IMR-90 (cell line): ENCODE measurements around the gene VPS33A. TPM values are rescaled to one million over a fixed set of nuclear protein-coding genes. Genes with fewer than 3 reads are reported as not detected.

Experiments
- ATAC-seq: fragments of 200-7000 bp; cut with Tn5 transposase; 2 replicates; pipeline ENCODE4 v1.9.1; 2020; ENCODE audit warnings: low read depth, mild to moderate bottlenecking, moderate library complexity
- BruUV-seq: library from RNA; stranded (reverse); fragments of 400-500 nt; replicated peaks from 2 replicates; lab custom pipeline; 2021; lab: Mats Ljungman, UMichigan
- CTCF ChIA-PET: fragments of 300-600 bp; formaldehyde crosslinking; extraction: SDS; loops from one replicate; lab custom pipeline; 2021; ENCODE audit warnings: antibody characterized with exemption; lab: Yijun Ruan, JAX
- POLR2A ChIA-PET: fragments of 300-600 bp; sonication (Branson Sonifier 250); formaldehyde crosslinking; loops from one replicate; lab custom pipeline; 2022; ENCODE audit warnings: antibody characterized with exemption; ENCODE audit not compliant: unreplicated experiment; lab: Charles Lee
- DNase-seq: peaks from one replicate; pipeline ENCODE4 v3.0.0; 2013
- H2AFZ ChIP-seq: replicated peaks from 2 replicates; pipeline ENCODE3; 2013; ENCODE audit warnings: low read length, mild to moderate bottlenecking; ENCODE audit not compliant: poor library complexity
- H2AK5ac ChIP-seq: 2 replicates; pipeline ENCODE4 v1.6.1; 2013; ENCODE audit warnings: low read depth, low read length, inconsistent platforms
- H2AK9ac ChIP-seq: replicated peaks from 2 replicates; pipeline ENCODE3; 2013; ENCODE audit warnings: mild to moderate bottlenecking, low read depth, low read length, moderate library complexity; ENCODE audit not compliant: poor library complexity
- H2BK120ac ChIP-seq: 2 replicates; pipeline ENCODE4 v1.6.1; 2013; ENCODE audit warnings: low read depth, low read length, inconsistent platforms
- H2BK15ac ChIP-seq: 3 replicates; pipeline ENCODE4 v1.6.1; 2013; ENCODE audit warnings: low read depth, low read length, inconsistent platforms
- H2BK20ac ChIP-seq: 2 replicates; pipeline ENCODE4 v1.6.1; 2013; ENCODE audit warnings: low read depth, mild to moderate bottlenecking, inconsistent platforms, low read length, moderate library complexity
- H2BK5ac ChIP-seq: 2 replicates; pipeline ENCODE4 v1.6.1; 2013; ENCODE audit warnings: mild to moderate bottlenecking, low read depth, low read length, inconsistent platforms; ENCODE audit not compliant: poor library complexity, severe bottlenecking
- H3K14ac ChIP-seq: replicated peaks from 2 replicates; pipeline ENCODE4 v1.6.1; 2013; ENCODE audit warnings: low read depth, low read length, inconsistent platforms
- H3K18ac ChIP-seq: 2 replicates; pipeline ENCODE4 v1.6.1; 2013; ENCODE audit warnings: low read depth, low read length, control low read depth
- H3K23ac ChIP-seq: 2 replicates; pipeline ENCODE4 v1.6.1; 2013; ENCODE audit warnings: low read depth, low read length, inconsistent platforms
- H3K27ac ChIP-seq: 2 replicates; pipeline ENCODE4 v1.5.1; 2013; ENCODE audit warnings: mild to moderate bottlenecking, control low read depth, low read length; ENCODE audit not compliant: insufficient read depth
- H3K27me3 ChIP-seq: 2 replicates; pipeline ENCODE4 v1.6.1; 2013; ENCODE audit warnings: low read length; ENCODE audit not compliant: control insufficient read depth, insufficient read depth
- H3K36me3 ChIP-seq: 2 replicates; pipeline ENCODE4 v1.6.1; 2013; ENCODE audit warnings: low read length, mixed read lengths; ENCODE audit not compliant: control insufficient read depth, insufficient read depth
- H3K4ac ChIP-seq: 2 replicates; pipeline ENCODE4 v1.6.1; 2013; ENCODE audit warnings: low read depth, low read length, inconsistent platforms
- H3K4me1 ChIP-seq: 2 replicates; pipeline ENCODE4 v1.6.1; 2013; ENCODE audit warnings: low read length, mixed read lengths; ENCODE audit not compliant: control insufficient read depth, insufficient read depth
- H3K4me2 ChIP-seq: 2 replicates; pipeline ENCODE4 v1.6.1; 2013; ENCODE audit warnings: low read depth, mild to moderate bottlenecking, control low read depth, low read length, moderate library complexity
- H3K4me3 ChIP-seq: 2 replicates; pipeline ENCODE4 v1.5.1; 2013; ENCODE audit warnings: low read depth, mild to moderate bottlenecking, control low read depth, low read length, moderate library complexity; ENCODE audit not compliant: insufficient read depth
- H3K56ac ChIP-seq: 2 replicates; pipeline ENCODE4 v1.6.1; 2013; ENCODE audit warnings: low read length, inconsistent platforms; ENCODE audit not compliant: insufficient read depth; ENCODE audit errors: extremely low read depth
- H3K79me1 ChIP-seq, 2 experiments: 2 replicates each; pipeline ENCODE4 v1.6.1; 2013; ENCODE audit warnings: low read length in 2 of 2, inconsistent platforms in 1 of 2, low read depth in 1 of 2
- H3K9ac ChIP-seq: 2 replicates; pipeline ENCODE4 v1.6.1; 2013; ENCODE audit warnings: low read depth, low read length, control low read depth
- H3K9me1 ChIP-seq: 2 replicates; pipeline ENCODE4 v1.6.1; 2013; ENCODE audit warnings: low read length, inconsistent platforms; ENCODE audit not compliant: insufficient read depth
- H3K9me3 ChIP-seq: 2 replicates; pipeline ENCODE4 v1.6.1; 2013; ENCODE audit warnings: low read length; ENCODE audit not compliant: control insufficient read depth, insufficient read depth
- H4K20me1 ChIP-seq: 2 replicates; pipeline ENCODE4 v1.6.1; 2013; ENCODE audit warnings: low read length, inconsistent platforms; ENCODE audit not compliant: insufficient read depth
- H4K5ac ChIP-seq: 2 replicates; pipeline ENCODE4 v1.6.1; 2013; ENCODE audit warnings: mild to moderate bottlenecking, low read depth, low read length, control low read depth
- H4K8ac ChIP-seq, 2 experiments: 2 replicates each; pipeline ENCODE4 v1.6.1; 2013; ENCODE audit warnings: low read depth in 2 of 2, low read length in 2 of 2, control low read depth in 1 of 2, inconsistent platforms in 1 of 2
- H4K91ac ChIP-seq: 2 replicates; pipeline ENCODE4 v1.6.1; 2013; ENCODE audit warnings: low read depth, low read length, inconsistent platforms; ENCODE audit not compliant: insufficient read depth
- CEBPB ChIP-seq: IDR thresholded peaks from 2 replicates; pipeline ENCODE4 v1.6.1; 2012; ENCODE audit warnings: low read depth, low read length, improper control_type of control experiment
- ELK1 ChIP-seq: fragments of 150-350 bp; IDR thresholded peaks from 2 replicates; pipeline ENCODE4 v1.6.1; 2016; ENCODE audit warnings: low read depth, mild to moderate bottlenecking, low read length, moderate library complexity, borderline replicate concordance
- MAFK ChIP-seq: IDR thresholded peaks from 2 replicates; pipeline ENCODE4 v1.6.1; 2012; ENCODE audit warnings: low read depth, low read length, improper control_type of control experiment
- MAZ ChIP-seq: IDR thresholded peaks from 2 replicates; pipeline ENCODE4 v1.6.1; 2012; ENCODE audit warnings: low read depth, mild to moderate bottlenecking, low read length, improper control_type of control experiment, moderate library complexity, borderline replicate concordance
- POLR2A ChIP-seq: IDR thresholded peaks from 2 replicates; pipeline ENCODE4 v1.6.1; 2012; ENCODE audit warnings: mild to moderate bottlenecking, low read depth, low read length
- RAD21 ChIP-seq: IDR thresholded peaks from 2 replicates; pipeline ENCODE4 v1.6.1; 2012; ENCODE audit warnings: low read length, improper control_type of control experiment
- RFX5 ChIP-seq: IDR thresholded peaks from 2 replicates; pipeline ENCODE4 v1.8.0; 2012; ENCODE audit warnings: low read depth, mild to moderate bottlenecking, low read length, moderate library complexity
- USF2 ChIP-seq: fragments of 150-350 bp; IDR thresholded peaks from 2 replicates; pipeline ENCODE4 v1.6.1; 2017; ENCODE audit warnings: mild to moderate bottlenecking, antibody characterized with exemption, low read length, low read depth
- dilution Hi-C: fragments of 300-500 bp; cut with HindIII; formaldehyde crosslinking; loops from one replicate; pipeline ENCODE4 v1.14.3; 2018; ENCODE audit warnings: low sequenced_read_pairs; ENCODE audit not compliant: unreplicated experiment
- in situ Hi-C: fragments of 300-500 bp; cut with MboI; formaldehyde crosslinking; loops from 3 replicates; pipeline ENCODE4 v1.14.3; 2019; ENCODE audit warnings: low sequenced_read_pairs, inconsistent platforms, mixed read lengths
- intact Hi-C: fragments of 100-400 bp; cut with micrococcal nuclease; formaldehyde crosslinking; loops from 2 replicates; pipeline ENCODE4 v1.10.0; 2022
- polyA plus RNA-seq, 3 experiments: library from polyadenylated mRNA; depleted of rRNA; stranded (reverse); fragments of >200 nt; gene quantifications; 2 replicates each; pipeline ENCODE4 v1.2.3, GENCODE V29; 2012; ENCODE audit warnings: low replicate concordance in 1 of 3
- total RNA-seq: library from RNA; depleted of rRNA; stranded (reverse); fragments of >200 nt; gene quantifications from 2 replicates; pipeline ENCODE4 v1.2.3, GENCODE V29; 2012

The VPS33A gene
- total and polyA plus RNA-seq, 2 of the 4 experiments (the other 2 are of a cell fraction), result 14.0 to 20.3 TPM

- Histone ChIP-seq H2AFZ (no peak overlapping the region), H3K18ac (no peak overlapping the region), H2BK120ac (no peak overlapping the region), H3K79me1 (peaks cover 11 to 22% of the 10 kb centered on the region in 2 experiments), H2AK9ac (no peak overlapping the region), H3K4me3 (no peak overlapping the region), H4K5ac (no peak overlapping the region), H2BK5ac (no peak overlapping the region), H3K56ac (no peak overlapping the region), H3K23ac (no peak overlapping the region), H3K36me3 (peaks cover 25% of the 10 kb centered on the region), H3K4me2 (no peak overlapping the region), H3K27me3 (no peaks in the 10 kb centered on the region), H4K91ac (no peak overlapping the region), H3K9me3 (no peaks in the 10 kb centered on the region), H3K9ac (no peak overlapping the region), H2BK15ac (no peak overlapping the region), H2AK5ac (no peak overlapping the region), H4K20me1 (no peaks in the 10 kb centered on the region; the same call in 1 of the 2 replicates), H3K9me1 (peaks cover 9% of the 10 kb centered on the region; the same call in 1 of the 2 replicates), H3K4ac (no peak overlapping the region), H2BK20ac (no peak overlapping the region), H3K4me1 (peaks cover under 1% of the 10 kb centered on the region; the same call in 1 of the 2 replicates), H3K14ac (no peak overlapping the region), H4K8ac (no peak overlapping the region), H3K27ac (no peak overlapping the region)
- in situ Hi-C loops, result no loop called here
- intact Hi-C loops, result no loop called here
- ATAC-seq (no peak), DNase-seq (no peak)
- CTCF ChIA-PET, result interaction anchor here (0.6 to 1.0 kb wide), 4 partner anchors 13 to 358 kb away, joined by 3 read pairs; no protein-coding TSS in a partner anchor
- dilution Hi-C loops, result no loop called here
- no TSS peak for BruUV-seq
- POLR2A ChIA-PET, result no interaction called here
- no peak for TF ChIP-seq POLR2A
- no peak for TF ChIP-seq ELK1
- TF ChIP-seq RFX5, result no peak
- TF ChIP-seq RAD21, result no peak
- no peak for TF ChIP-seq MAFK
- no peak for TF ChIP-seq USF2
- TF ChIP-seq MAZ, result no peak
- no peak for TF ChIP-seq CEBPB
These were observed 29.6 kb upstream of the VPS33A start for GRCh38 chr12:122295877-122296276.
